ENCODE data around the gene CYLD.
A peak's percentile ranks its signal among the peaks of the same experiment; 100 is the strongest.

The CYLD gene

DNA sequence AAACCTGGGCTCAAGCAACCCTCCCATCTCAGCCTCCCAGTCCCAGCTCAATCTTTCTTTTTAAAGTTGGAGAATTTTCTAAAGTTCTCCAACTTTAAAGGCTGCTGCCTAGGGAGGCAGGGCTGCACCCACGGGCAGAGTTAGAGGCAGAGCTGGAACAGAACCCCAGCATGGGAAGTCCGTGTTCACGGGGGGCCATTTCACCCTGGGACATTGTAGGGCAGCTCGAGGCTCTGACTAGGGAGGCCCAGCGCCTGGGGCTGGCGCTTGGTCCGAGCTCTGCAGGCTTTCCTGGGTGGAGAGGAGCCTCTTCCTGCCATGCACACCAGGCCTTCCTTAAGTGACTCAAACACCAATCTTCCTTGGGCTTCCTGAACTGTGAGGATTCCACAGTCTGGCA is 70.2 kb downstream of the CYLD start:
- DNase-seq: no peak
- intact Hi-C loops (cut with DNase I): no loop called here

DNA sequence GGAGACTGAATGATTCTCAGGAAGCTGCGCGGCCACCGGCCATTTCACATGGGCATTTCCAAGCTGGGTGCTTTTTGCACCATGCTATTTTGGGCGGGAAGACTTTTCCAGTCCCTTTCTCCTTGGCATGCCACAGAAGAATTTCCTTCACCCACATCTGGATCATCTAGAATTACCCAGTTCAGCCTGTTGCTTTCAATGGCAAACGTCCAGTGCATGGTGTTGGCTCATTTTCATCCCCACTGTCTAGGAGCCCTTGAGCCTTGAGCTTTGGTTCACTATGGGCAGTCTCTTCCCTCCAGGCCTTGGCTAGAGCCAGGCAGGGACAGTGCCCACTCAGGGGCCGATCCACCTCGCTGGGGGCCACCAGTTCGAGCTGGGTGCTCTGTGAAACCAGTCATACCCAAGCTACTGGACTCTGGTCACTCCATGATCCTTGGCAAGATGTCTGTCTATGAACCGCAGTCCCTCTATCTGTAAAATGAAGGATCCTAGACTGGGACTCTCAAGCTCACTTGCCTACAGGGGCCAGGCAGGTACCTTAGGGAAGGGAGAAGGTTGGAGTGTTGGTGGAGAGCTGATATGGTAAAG is 71.1 kb downstream of the CYLD start:
- intact Hi-C loops (cut with DNase I): no loop called here
- no peak for DNase-seq

DNA sequence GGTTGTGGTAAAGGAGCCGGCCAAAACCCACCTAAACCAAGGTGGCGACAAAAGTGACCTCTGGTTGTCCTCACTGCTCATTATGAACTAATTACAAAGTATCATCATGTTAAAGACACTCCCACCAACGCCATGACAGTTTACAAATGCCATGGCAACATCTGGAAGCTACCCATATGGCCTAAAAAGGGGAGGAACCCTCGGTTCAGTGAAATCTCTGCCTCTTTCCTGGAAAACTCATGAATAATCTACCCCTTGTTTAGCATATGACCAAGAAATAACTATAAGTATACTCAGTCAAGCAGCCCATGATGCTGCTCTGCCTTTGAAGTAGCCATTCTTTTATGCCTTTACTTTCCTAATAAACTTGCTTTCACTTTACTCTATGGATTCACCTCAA is 72.2 kb downstream of the CYLD start:
- no peak for DNase-seq
- intact Hi-C loops (cut with DNase I): no loop called here

DNA sequence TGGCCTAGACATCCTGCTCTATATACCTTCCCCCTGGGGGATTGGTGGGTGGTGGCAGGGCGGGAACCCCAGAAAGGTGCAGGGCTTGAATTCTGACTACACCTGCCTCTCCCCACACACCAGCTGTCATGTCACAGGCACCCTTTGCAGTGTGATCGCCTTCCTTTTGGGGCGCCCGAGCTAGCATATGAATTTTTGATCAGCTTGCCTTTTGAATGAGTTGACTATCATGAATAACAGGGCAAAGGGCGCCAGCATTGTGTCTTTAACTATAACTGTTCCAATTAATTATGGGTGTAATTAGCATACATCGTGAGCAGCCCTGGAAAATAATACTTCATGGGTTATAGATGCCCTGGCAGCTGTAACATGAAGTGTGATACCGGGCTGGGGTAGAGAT is 72.7 kb downstream of the CYLD start:
- DNase-seq: peak in 1 of 10 donors; percentile 30

DNA sequence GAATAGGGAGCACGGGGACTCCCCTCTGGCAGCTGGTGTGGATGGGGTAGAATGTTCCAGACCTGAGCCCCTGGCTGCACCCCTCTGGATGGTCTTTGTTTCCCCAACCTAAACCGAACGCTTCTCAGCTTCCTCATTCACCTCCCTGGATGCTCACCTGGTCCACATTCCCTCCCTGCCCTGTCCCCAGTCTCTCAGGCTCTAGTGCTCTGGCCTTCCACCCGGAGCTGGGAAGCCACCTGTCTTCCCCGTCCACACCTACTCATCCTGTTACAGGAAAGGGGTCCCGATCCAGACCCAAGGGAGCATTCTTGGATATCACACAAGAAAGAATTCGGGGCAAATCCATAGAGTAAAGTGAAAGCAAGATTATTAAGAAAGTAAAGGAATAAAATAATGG is 73.5 kb downstream of the CYLD start:
- intact Hi-C loops (cut with DNase I): no loop called here
- no peak for DNase-seq

More for the DNA sequence above, 72.7 kb downstream of the CYLD start:
- intact Hi-C loops (cut with DNase I): no loop called here

DNA sequence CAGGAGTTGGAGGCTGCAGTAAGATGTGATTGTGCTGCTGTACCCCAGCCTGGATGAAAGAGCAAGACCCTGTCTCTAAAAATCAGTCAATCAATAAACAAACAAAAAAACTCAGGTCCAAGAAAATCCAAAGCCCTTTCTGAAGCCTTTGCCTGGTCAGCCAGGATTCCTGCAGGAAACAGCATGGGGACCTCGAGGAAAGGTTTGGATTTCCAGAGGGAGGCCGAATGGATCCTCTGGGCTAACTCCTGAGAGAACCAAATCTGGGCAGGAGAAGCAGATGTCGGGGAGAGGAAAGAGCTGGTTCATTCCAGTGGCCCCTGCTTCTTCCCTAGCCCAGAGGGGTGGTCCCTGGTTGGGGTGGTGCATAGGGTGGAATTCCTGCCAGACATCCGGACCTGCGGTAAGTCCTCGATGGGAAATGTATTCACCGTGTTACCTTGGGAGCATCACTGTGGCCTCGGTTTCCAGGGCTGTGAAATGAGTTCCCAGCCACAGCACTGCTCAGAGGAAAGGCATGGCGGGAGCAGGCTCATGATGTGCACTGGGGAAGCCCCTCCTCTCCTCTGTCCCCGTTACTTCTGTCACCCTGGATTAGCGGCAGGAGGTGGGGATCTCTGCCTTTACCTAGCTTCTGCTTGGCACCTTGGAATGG is 75.1 kb downstream of the CYLD start:
- peak in 1 of 10 donors; percentile 52 for DNase-seq

DNA sequence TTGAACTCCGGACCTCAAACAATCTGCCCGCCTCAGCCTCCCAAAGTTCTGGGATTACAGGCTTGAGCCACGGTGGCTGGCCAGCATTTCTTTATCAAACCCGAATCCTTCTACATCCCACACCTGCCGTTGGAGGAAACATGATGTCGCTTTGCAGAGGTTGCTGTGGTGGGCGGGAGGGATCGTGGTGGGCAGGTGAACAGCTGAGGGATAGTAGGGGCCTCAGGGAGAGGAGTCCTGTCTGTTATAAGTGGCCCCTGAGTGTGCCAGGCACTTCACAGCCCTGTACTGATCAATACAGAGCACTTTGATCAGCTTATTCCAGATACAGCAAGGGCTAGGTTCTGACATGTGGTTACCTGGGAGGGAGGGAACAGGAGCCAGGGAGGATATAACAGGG is 76.5 kb downstream of the CYLD start:
- intact Hi-C loops (cut with DNase I): no loop called here
- no peak for DNase-seq

More for the DNA sequence above, 75.1 kb downstream of the CYLD start:
- intact Hi-C loops (cut with DNase I): no loop called here

DNA sequence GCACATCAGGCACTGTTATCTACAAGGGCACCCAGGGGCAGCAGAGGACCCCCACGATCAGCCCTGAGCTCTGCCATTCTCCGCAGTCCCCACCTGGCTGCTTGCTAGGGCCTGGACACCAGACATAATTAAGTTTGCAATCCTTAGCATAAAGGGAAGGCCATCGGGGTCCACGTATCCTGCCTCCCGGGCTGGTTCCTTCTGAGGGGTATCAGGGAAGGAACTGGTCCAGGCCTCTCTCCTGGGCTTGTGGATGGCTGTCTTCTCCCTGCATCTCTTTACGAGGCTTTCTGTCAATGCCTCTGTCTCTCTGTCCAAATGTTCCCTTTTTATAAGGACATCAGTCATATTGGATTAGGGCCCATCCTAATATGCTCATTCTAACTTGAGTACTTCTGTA is 77.8 kb downstream of the CYLD start:
- DNase-seq: no peak
- intact Hi-C loops (cut with DNase I): no loop called here

DNA sequence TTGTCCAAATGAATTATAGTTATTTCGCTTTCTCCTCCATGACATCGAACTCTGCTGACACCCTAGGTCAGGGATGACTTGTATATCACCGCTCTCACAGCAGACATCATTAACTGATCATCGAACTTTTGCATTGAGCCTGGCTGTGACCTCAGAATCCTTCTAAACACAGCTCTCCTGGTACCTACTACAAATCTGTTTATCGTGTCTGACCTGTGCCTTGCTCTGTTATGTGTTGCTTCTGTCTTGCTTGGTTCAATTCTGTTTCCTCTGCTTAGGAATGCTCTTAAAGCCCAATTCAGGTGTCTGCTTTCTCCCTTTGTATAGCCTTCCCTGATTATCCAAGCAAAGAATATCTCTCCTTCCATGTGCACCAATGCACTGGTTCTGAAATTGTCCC is 78.3 kb downstream of the CYLD start:
- intact Hi-C loops (cut with DNase I): no loop called here

DNA sequence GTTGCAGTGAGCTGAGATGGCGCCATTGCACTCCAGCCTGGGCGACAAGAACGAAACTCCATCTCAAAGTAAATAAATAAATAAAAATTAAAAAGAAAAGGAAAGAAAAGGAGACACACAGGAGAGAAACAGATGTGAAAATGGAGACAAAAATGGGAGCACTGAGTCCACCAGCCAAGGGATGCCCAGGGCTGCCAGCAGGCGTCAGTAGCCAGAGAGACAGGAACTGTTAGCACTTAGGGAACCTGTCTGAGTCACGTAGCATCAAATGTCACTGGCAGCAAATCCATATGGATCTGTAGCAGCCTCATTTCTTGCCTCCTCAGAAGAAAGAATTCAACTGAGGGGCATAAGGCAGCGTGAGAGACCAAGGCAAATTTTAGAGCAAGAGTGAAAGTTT is 79.7 kb downstream of the CYLD start:
- no peak for DNase-seq
- intact Hi-C loops (cut with DNase I): no loop called here

More for the DNA sequence above, 78.3 kb downstream of the CYLD start:
- no peak for DNase-seq

DNA sequence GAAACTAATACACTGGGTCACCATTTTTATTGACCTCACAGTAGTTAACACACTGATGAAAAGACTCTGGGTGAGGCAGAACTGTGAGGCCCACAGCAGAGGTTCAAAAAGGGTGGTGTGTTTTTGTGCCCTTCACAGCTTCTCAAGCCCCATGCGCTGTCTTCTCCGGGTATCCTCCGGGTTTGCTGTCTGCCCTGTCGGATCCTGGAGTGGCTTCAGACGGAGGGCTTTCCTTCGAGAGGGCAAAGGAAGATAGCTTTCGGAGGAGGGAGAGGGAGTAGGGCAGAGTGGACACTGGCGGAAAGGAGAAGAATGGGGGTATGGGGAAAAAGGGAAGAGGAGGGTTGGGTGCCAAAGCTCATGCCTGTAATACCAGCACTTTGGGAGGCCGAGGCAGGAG is 80.8 kb downstream of the CYLD start:
- no peak for DNase-seq
- intact Hi-C loops (cut with DNase I): no loop called here

DNA sequence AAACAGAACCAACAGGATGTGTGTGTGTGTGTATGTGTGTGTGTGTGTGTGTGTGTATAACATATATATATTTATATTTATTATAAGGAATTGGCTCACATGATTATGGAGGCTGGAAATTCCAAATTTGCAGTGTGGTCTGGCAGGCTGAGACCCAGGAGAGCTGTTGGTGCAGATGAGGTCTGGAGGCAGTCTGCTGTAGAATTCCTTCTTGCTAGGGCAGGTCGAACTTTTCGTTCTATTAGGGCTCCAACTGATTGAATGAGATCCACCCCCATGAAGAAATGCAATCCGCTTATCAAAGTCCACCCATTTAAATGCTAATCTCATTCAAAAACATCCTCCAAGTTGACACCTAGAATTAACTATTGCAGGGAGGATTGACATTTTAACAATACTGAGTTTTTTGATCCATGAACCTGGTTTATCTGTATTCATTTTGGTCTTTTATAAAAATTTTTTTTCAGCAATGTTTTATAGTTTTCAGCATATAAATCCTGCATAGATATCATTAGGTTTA is 85.0 kb downstream of the CYLD start:
- intact Hi-C loops (cut with DNase I): no loop called here
- no peak for DNase-seq

DNA sequence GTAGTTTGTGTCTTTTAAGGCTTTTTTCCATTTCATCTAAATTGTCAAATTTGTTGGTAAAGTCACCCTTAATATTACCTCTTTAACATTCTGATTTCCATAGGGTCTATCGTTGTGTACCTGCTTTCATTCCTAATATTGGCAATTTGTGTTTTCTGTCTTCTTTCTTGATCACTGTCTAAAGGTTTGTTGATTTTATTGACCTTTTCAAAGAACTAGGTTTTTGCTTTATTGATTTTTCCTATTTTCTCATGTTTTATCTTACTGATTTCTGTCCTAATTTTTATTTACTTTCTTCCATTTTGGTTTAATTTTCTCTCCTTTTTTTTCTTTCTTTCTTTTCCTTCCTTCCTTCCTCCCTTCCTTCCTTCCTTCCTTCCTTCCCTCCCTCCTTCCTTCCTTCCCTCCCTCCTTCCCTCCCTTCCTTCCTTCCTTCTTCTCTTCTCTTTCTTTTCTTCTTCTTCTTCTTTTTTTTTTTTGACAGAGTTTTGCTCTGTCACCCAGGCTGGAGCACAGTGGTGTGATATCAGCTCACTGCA is 86.3 kb downstream of the CYLD start:
- DNase-seq: no peak
- intact Hi-C loops (cut with DNase I): no loop called here

DNA sequence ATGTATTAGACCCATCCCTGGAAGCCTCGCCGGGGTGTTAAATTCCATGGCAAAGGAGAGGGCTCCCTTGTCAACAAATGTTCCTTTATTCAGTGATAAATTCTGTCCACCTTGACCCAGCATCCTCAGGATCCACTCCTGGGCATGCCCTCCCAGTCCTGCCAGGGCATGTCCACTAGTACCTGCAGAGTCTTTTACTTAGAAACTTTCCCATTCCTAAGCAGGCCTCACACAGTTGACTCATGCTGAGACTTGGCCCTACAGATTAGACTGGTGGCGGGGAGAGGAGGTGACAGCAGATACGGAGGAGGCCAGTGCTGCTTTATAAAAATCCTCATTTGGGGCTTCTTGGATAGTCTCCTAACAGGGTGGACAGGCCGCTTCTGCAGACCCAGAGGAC is 88.8 kb downstream of the CYLD start:
- intact Hi-C loops (cut with DNase I): no loop called here
- peak in 1 of 10 donors; percentile 58 for DNase-seq

DNA sequence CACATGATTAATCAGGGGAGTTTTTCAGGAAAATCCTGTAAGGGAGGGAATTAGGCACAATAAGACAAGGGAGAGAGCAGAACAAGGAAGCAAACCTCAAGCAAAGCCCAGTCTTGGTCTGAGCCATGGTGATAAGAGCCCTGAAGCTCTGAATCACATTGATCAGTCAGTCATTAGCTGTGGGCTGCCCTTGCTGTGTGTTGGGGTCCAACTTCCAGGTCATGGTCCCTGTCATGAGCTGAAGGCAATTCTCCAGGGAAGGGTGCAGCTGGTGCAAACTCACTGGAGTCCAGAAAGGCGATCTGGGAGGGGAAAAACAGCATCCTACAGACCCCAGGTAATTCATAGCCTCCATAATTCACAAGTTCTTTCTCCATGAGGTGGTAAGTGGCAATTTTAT is 89.9 kb downstream of the CYLD start:
- intact Hi-C loops (cut with DNase I): no loop called here
- DNase-seq: no peak

DNA sequence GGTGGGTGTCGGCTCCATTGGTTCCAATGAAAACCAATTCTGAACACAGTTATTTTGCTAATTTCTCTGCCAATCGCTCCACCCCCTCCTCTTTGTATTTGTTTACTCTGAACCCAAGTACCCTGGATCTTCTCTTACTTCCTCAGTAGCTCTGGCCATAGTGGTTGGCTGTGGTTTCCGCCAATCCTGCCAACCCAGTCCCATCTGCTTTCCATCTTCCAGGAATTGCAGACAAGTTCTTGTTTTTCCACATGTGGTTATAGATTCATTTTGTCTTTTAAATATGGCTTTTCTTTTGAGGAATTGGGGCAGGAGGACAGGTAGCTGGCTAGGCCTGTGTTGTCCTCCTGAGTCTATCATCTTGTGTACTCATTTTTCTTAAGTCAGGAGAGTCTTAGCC is 92.0 kb downstream of the CYLD start:
- DNase-seq: no peak
- intact Hi-C loops (cut with DNase I): no loop called here

DNA sequence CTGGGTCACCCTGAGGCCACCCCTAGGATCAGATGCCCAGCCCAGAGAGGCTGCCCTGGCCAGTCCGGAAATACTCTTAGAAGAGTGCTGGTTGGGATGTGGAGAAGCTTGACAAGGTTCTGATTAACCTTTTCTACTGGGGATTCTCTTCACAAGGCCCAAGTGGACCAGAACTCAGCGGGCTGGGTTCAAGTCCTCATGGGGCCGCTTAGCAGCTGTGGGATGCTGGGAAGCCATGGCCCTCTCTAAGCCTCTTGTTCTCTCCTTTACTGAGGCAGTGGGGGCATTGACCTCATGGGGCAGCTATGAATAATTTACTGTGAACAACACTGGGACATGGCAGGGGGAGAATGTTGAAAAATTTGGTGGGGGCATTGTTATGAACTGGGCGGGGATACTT is 92.8 kb downstream of the CYLD start:
- DNase-seq: no peak
- intact Hi-C loops (cut with DNase I): no loop called here

DNA sequence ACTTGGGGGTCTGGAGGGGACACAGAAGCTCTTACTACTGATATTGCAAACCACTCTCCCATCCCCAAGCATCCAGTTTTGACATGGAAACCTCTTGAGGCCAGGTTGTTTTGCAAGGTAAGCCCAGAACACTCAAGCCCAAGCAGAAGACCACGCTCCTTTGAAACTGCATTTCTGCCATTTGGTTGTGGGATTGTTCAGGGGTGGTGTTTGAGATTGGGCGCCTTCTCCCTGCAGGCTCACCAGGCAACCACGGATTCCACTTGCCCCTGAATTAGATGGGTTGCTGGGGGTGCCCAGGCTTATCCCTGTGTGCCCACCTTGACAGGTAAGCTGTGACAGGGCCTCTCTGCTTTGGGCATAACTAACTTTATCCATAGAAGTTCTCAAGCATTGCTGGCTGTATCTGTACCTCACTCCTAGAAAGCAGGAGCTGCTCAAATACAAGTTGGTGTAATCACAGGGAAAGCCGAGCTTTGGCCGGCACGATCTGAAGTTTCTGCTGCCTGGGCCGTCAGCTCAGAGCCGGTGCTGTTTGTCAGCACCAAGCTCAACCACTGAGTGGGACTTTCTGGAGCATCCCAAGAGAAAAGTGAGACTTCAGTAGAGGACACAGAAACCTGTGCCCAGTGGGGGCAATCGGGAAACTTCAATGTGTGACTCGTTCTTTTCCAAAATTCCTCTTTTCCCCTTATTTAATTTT is 93.6 kb downstream of the CYLD start:
- intact Hi-C loops (cut with DNase I): no loop called here
- DNase-seq: peak in 5 of 10 donors; percentile 17 to 90 (median 45)

DNA sequence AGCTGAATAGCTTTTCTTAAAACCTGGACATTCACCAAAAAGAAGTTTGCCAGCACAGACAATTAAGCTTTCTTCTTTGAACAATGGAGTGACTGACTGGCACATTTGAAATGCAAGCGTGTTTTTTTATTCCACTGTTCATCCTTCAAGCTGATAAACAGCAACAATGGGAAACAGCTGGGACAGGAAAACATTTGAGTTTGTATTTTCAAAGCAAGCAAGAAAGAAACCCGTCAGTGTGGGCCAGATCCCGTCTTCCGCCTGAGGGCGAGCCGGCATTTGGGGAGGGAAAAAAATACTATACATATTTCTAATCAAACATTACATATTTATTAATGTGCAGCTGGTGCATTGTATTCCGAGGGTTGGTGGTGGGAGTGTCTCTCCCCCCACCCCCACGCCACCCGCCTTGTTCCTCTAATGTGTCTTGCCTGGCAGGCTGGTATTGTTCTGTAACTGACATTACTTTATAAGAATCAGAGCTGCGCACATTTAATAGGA is 94.3 kb downstream of the CYLD start:
- intact Hi-C loops (cut with DNase I): no loop called here
- DNase-seq: peak in 7 of 10 donors; percentile 20 to 90 (median 46)

DNA sequence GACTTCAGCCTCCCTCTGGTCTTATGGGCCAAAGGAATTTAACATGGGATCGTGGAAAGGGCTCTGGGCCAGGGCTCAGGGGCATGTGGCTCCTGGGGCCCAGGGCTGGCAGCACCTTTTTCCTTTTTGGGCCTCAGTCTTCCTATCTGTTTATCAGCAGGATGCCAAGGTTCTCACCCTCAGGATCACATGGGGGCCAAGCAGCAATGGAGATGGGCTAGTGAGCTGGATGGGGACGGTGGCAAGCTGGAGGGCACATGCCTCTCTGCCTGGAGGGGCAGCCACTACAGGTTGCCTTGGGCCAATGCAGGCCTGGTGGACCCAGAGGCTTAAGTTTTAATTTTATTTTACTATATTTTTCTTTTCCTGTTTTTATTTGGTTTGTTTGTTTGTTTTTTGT is 95.4 kb downstream of the CYLD start:
- intact Hi-C loops (cut with DNase I): no loop called here
- DNase-seq: no peak

DNA sequence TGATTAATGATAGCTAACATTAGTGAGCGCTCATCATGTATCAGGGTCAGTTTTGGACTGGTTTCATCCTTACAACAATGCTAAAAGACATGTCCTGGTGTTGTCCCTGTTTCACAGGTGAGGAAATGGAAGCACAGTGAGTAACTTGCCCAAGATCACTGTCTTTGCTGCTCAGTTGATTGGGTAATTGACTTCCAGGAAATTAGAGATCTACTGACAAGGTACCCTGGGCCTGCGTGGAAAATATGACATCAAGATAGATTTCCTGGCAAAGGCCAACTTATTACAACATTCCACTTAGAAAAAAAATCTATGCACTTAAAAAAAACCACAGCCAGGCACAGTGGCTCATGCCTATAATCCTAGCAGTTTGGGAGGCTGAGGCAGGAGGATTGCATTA is 96.3 kb downstream of the CYLD start:
- DNase-seq: no peak
- intact Hi-C loops (cut with DNase I): no loop called here
